H9 (cell line): Measurements from ENCODE around the gene LYRM9. TPM values are rescaled to one million over a fixed set of nuclear protein-coding genes. Genes with fewer than 3 reads are reported as not detected.

ENCODE experiments used
- DNase-seq: peaks from one replicate; pipeline ENCODE4 v3.0.0-alpha.2; 2017
- H2AFZ ChIP-seq: one replicate; pipeline ENCODE4 v1.6.1; 2013; ENCODE audit warnings: mild to moderate bottlenecking, low read length, control low read depth, moderate library complexity
- H2AK5ac ChIP-seq: 2 replicates; pipeline ENCODE4 v1.6.1; 2013; ENCODE audit warnings: low read length, control low read depth, mixed read lengths; ENCODE audit not compliant: insufficient read length
- H2BK120ac ChIP-seq: one replicate; pipeline ENCODE4 v1.6.1; 2013; ENCODE audit warnings: low read depth, mild to moderate bottlenecking, low read length, control low read depth, inconsistent platforms; ENCODE audit not compliant: poor library complexity, severe bottlenecking
- H2BK12ac ChIP-seq: 2 replicates; pipeline ENCODE4 v1.6.1; 2013; ENCODE audit warnings: low read length, control low read depth, mixed read lengths, low read depth; ENCODE audit not compliant: insufficient read length
- H2BK15ac ChIP-seq: 2 replicates; pipeline ENCODE4 v1.6.1; 2013; ENCODE audit warnings: low read depth, low read length, control low read depth
- H2BK20ac ChIP-seq: one replicate; pipeline ENCODE4 v1.6.1; 2013; ENCODE audit warnings: low read depth, mild to moderate bottlenecking, low read length, control low read depth, inconsistent platforms; ENCODE audit not compliant: poor library complexity, severe bottlenecking
- H2BK5ac ChIP-seq: 2 replicates; pipeline ENCODE4 v1.6.1; 2013; ENCODE audit warnings: low read length, control low read depth, mixed read lengths; ENCODE audit not compliant: insufficient read length
- H3K14ac ChIP-seq: 2 replicates; pipeline ENCODE4 v1.6.1; 2013; ENCODE audit warnings: low read length, control low read depth; ENCODE audit not compliant: insufficient read depth
- H3K18ac ChIP-seq: 2 replicates; pipeline ENCODE4 v1.6.1; 2013; ENCODE audit warnings: low read depth, mild to moderate bottlenecking, mixed read lengths, low read length, control low read depth; ENCODE audit not compliant: insufficient read length
- H3K23ac ChIP-seq: 2 replicates; pipeline ENCODE4 v1.6.1; 2013; ENCODE audit warnings: low read length, control low read depth, mixed read lengths, low read depth; ENCODE audit not compliant: insufficient read length
- H3K23me2 ChIP-seq: 2 replicates; pipeline ENCODE4 v1.6.1; 2013; ENCODE audit warnings: low read depth, mild to moderate bottlenecking, mixed read lengths, low read length, control low read depth; ENCODE audit not compliant: insufficient read length, poor library complexity, severe bottlenecking
- H3K27ac ChIP-seq: 2 replicates; pipeline ENCODE4 v1.5.1; 2013; ENCODE audit warnings: low read length, control low read depth, mixed read lengths, low read depth; ENCODE audit not compliant: insufficient read length
- H3K27me3 ChIP-seq: 2 replicates; pipeline ENCODE4 v1.6.1; 2013; ENCODE audit warnings: low read length, control low read depth, inconsistent platforms; ENCODE audit not compliant: insufficient read depth
- H3K4ac ChIP-seq: 2 replicates; pipeline ENCODE4 v1.6.1; 2013; ENCODE audit warnings: low read depth, mild to moderate bottlenecking, control low read depth, inconsistent platforms, low read length, moderate library complexity
- H3K4me1 ChIP-seq: 2 replicates; pipeline ENCODE4 v1.6.1; 2013; ENCODE audit warnings: low read length, control low read depth, inconsistent platforms; ENCODE audit not compliant: insufficient read depth
- H3K4me2 ChIP-seq: 2 replicates; pipeline ENCODE4 v1.6.1; 2013; ENCODE audit warnings: low read length, control low read depth, mixed read lengths; ENCODE audit not compliant: insufficient read length, insufficient read depth
- H3K56ac ChIP-seq: 2 replicates; pipeline ENCODE4 v1.6.1; 2013; ENCODE audit warnings: low read depth, mild to moderate bottlenecking, mixed read lengths, low read length, control low read depth; ENCODE audit not compliant: insufficient read length
- H3K79me1 ChIP-seq: 2 replicates; pipeline ENCODE4 v1.6.1; 2013; ENCODE audit warnings: low read depth, mild to moderate bottlenecking, moderate library complexity, low read length, control low read depth, inconsistent platforms; ENCODE audit not compliant: insufficient read depth, poor library complexity, severe bottlenecking
- H3K79me2 ChIP-seq: 2 replicates; pipeline ENCODE4 v1.6.1; 2013; ENCODE audit warnings: low read length, control low read depth, inconsistent platforms; ENCODE audit not compliant: insufficient read depth
- H3K9ac ChIP-seq: 2 replicates; pipeline ENCODE4 v1.6.1; 2013; ENCODE audit warnings: low read length, control low read depth, mixed read lengths; ENCODE audit not compliant: insufficient read length; ENCODE audit errors: extremely low read depth
- H3K9me3 ChIP-seq: one replicate; pipeline ENCODE4 v1.6.1; 2013; ENCODE audit warnings: low read depth, low read length, inconsistent platforms; ENCODE audit not compliant: control insufficient read depth
- H3T11ph ChIP-seq: one replicate; pipeline ENCODE4 v1.6.1; 2013; ENCODE audit warnings: mild to moderate bottlenecking, low read length, control low read depth, inconsistent platforms
- H4K20me1 ChIP-seq: one replicate; pipeline ENCODE4 v1.6.1; 2013; ENCODE audit not compliant: control insufficient read depth, insufficient read length, insufficient read depth
- H4K5ac ChIP-seq: 2 replicates; pipeline ENCODE4 v1.6.1; 2013; ENCODE audit warnings: low read depth, mild to moderate bottlenecking, mixed read lengths, low read length, control low read depth; ENCODE audit not compliant: insufficient read length
- H4K8ac ChIP-seq: replicated peaks from 2 replicates; pipeline ENCODE4 v1.6.1; 2013; ENCODE audit warnings: low read length, control low read depth, mixed read lengths, low read depth; ENCODE audit not compliant: insufficient read length
- H4K91ac ChIP-seq: 2 replicates; pipeline ENCODE4 v1.6.1; 2013; ENCODE audit warnings: low read depth, mild to moderate bottlenecking, moderate library complexity, mixed read lengths, low read length, control low read depth; ENCODE audit not compliant: insufficient read length
- H3K27ac Mint-ChIP-seq, 3 experiments: 2 replicates in 2 of 3; 3 replicates in 1 of 3; pipeline ENCODE4 v1.8.0; 2020 to 2021; ENCODE audit warnings: mixed read lengths in 3 of 3, mild to moderate bottlenecking in 1 of 3, moderate library complexity in 1 of 3
- H3K27me3 Mint-ChIP-seq: 2 replicates; pipeline ENCODE4 v1.8.0; 2021; ENCODE audit warnings: low read depth, mild to moderate bottlenecking, moderate library complexity, mixed read lengths
- H3K36me3 Mint-ChIP-seq, 3 experiments: 2 replicates in 2 of 3; 3 replicates in 1 of 3; pipeline ENCODE4 v1.8.0; 2020 to 2021; ENCODE audit warnings: low read depth in 3 of 3, mixed read lengths in 3 of 3; ENCODE audit not compliant: insufficient read depth in 1 of 3
- H3K4me1 Mint-ChIP-seq, 2 experiments: 2 replicates each; pipeline ENCODE4 v1.8.0; 2020; ENCODE audit warnings: mixed read lengths in 2 of 2
- H3K4me3 Mint-ChIP-seq, 2 experiments: 2 replicates in 1 of 2; 3 replicates in 1 of 2; pipeline ENCODE4 v1.8.0; 2020 to 2021; ENCODE audit warnings: mild to moderate bottlenecking in 2 of 2, mixed read lengths in 2 of 2, moderate library complexity in 1 of 2
- H3K9me3 Mint-ChIP-seq, 2 experiments: 2 replicates in 1 of 2; 3 replicates in 1 of 2; pipeline ENCODE4 v1.8.0; 2020; ENCODE audit warnings: mild to moderate bottlenecking in 2 of 2, mixed read lengths in 2 of 2, moderate library complexity in 1 of 2
- CTCF ChIP-seq: fragments of 200-600 bp; sonication (generic); conservative IDR thresholded peaks from 3 replicates; pipeline ENCODE4 v1.8.0; 2021; ENCODE audit warnings: antibody characterized with exemption, mild to moderate bottlenecking
- WGBS: extraction: QIAGEN DNeasy Blood & Tissue Kit; methylation state at CpG from one replicate; pipeline ENCODE4 v1.1.7; 2013; ENCODE audit warnings: missing lambda C conversion rate, low lambda C conversion rate, mixed read lengths; ENCODE audit not compliant: insufficient read length; ENCODE audit errors: extremely low coverage; 5-methylcytosine and 5-hydroxymethylcytosine counted together
- total RNA-seq: library from RNA; stranded (reverse); gene quantifications from 2 replicates; pipeline ENCODE4 v1.2.1, GENCODE V29; 2021

The LYRM9 gene
- total RNA-seq, 1 experiment from 2014 or later, result 2.2 TPM

GRCh38 chr17:27873746-27874145 is 19.4 kb downstream of the LYRM9 start:
- no peaks in the 10 kb centered on the region for H3K79me2 ChIP-seq
- no peaks in the 10 kb centered on the region for H3K23me2 ChIP-seq
- Mint-ChIP-seq H3K9me3 (peaks cover 0 to 2% of the 10 kb centered on the region in 2 experiments; a peak in 1 of 5 replicates), H3K4me1 (peaks cover 3 to 8% of the 10 kb centered on the region in 2 experiments; a peak in 3 of 4 replicates), H3K4me3 (no peak overlapping the region), H3K27ac (no peak overlapping the region), H3K36me3 (no peaks in the 10 kb centered on the region; a peak in 1 of 7 replicates), H3K27me3 (peaks cover 1% of the 10 kb centered on the region; the same call in 1 of the 2 replicates)
- no peak overlapping the region for H3K14ac ChIP-seq
- H3K18ac ChIP-seq, result no peak overlapping the region
- H2BK12ac ChIP-seq, result no peak overlapping the region
- H3K4me2 ChIP-seq, result no peak overlapping the region
- no peak overlapping the region for H3K9ac ChIP-seq
- H3T11ph ChIP-seq, result no peak overlapping the region
- H3K4ac ChIP-seq, result no peak overlapping the region
- no peaks in the 10 kb centered on the region for H4K20me1 ChIP-seq
- H3K27ac ChIP-seq, result no peak overlapping the region
- WGBS, result no CpG with 5 or more reads among the region's 2 CpGs
- H2BK5ac ChIP-seq, result no peak overlapping the region
- H2BK15ac ChIP-seq, result no peak overlapping the region
- TF ChIP-seq CTCF, result no peak
- H3K79me1 ChIP-seq, result no peaks in the 10 kb centered on the region
- no peaks in the 10 kb centered on the region for H3K9me3 ChIP-seq
- H3K56ac ChIP-seq, result no peak overlapping the region
- H3K23ac ChIP-seq, result no peak overlapping the region
- H2BK20ac ChIP-seq, result no peak overlapping the region
- H2BK120ac ChIP-seq, result no peak overlapping the region
- no peak for DNase-seq
- H3K27me3 ChIP-seq, result no peaks in the 10 kb centered on the region
- no peak overlapping the region for H2AFZ ChIP-seq
- H4K8ac ChIP-seq, result no peak overlapping the region
- H2AK5ac ChIP-seq, result no peak overlapping the region
- no peaks in the 10 kb centered on the region for H3K4me1 ChIP-seq
- H4K5ac ChIP-seq, result no peak overlapping the region
- no peak overlapping the region for H4K91ac ChIP-seq
